IMR-90 (cell line): ENCODE measurements around the gene LMAN2L.

Source experiments
- BHLHE40 ChIP-seq: fragments of 150-350 bp; IDR thresholded peaks from 2 replicates; pipeline ENCODE4 v1.6.1; 2016; ENCODE audit warnings: mild to moderate bottlenecking, low read depth, low read length
- CEBPB ChIP-seq: IDR thresholded peaks from 2 replicates; pipeline ENCODE4 v1.6.1; 2012; ENCODE audit warnings: low read depth, low read length, improper control_type of control experiment
- CTCF ChIP-seq: conservative IDR thresholded peaks from 2 replicates; pipeline ENCODE4 v1.5.1; 2012; ENCODE audit warnings: mild to moderate bottlenecking, low read depth, low read length, improper control_type of control experiment
- FOS ChIP-seq: fragments of 150-350 bp; IDR thresholded peaks from 2 replicates; pipeline ENCODE4 v1.6.1; 2016; ENCODE audit warnings: low read depth, low read length
- MAFK ChIP-seq: IDR thresholded peaks from 2 replicates; pipeline ENCODE4 v1.6.1; 2012; ENCODE audit warnings: low read depth, low read length, improper control_type of control experiment
- MAZ ChIP-seq: IDR thresholded peaks from 2 replicates; pipeline ENCODE4 v1.6.1; 2012; ENCODE audit warnings: low read depth, mild to moderate bottlenecking, low read length, improper control_type of control experiment, moderate library complexity, borderline replicate concordance
- MXI1 ChIP-seq: IDR thresholded peaks from 2 replicates; pipeline ENCODE4 v1.6.1; 2012; ENCODE audit warnings: low read depth, mild to moderate bottlenecking, low read length, moderate library complexity, borderline replicate concordance
- NFE2L2 ChIP-seq: fragments of 150-350 bp; IDR thresholded peaks from 2 replicates; pipeline ENCODE4 v1.6.1; 2016; ENCODE audit warnings: low read depth, mild to moderate bottlenecking, low read length
- POLR2A ChIP-seq: IDR thresholded peaks from 2 replicates; pipeline ENCODE4 v1.6.1; 2012; ENCODE audit warnings: mild to moderate bottlenecking, low read depth, low read length
- RAD21 ChIP-seq: IDR thresholded peaks from 2 replicates; pipeline ENCODE4 v1.6.1; 2012; ENCODE audit warnings: low read length, improper control_type of control experiment
- RCOR1 ChIP-seq: IDR thresholded peaks from 2 replicates; pipeline ENCODE4 v1.6.1; 2012; ENCODE audit warnings: mild to moderate bottlenecking, low read length, improper control_type of control experiment; ENCODE audit not compliant: insufficient replicate concordance
- RFX5 ChIP-seq: IDR thresholded peaks from 2 replicates; pipeline ENCODE4 v1.8.0; 2012; ENCODE audit warnings: low read depth, mild to moderate bottlenecking, low read length, moderate library complexity
- SMC3 ChIP-seq: fragments of 150-350 bp; IDR thresholded peaks from 2 replicates; pipeline ENCODE4 v1.6.1; 2016; ENCODE audit warnings: low read depth, mild to moderate bottlenecking, antibody characterized with exemption, low read length, moderate library complexity
- USF2 ChIP-seq: fragments of 150-350 bp; IDR thresholded peaks from 2 replicates; pipeline ENCODE4 v1.6.1; 2017; ENCODE audit warnings: mild to moderate bottlenecking, antibody characterized with exemption, low read length, low read depth

GRCh38 chr2:96701636-96702035, 38.2 kb downstream of the LMAN2L start:
- TF ChIP-seq CTCF: no peak
- no peak for TF ChIP-seq USF2
- no peak for TF ChIP-seq POLR2A
- no peak for TF ChIP-seq SMC3
- TF ChIP-seq FOS: no peak
- no peak for TF ChIP-seq CEBPB
- TF ChIP-seq BHLHE40: no peak
- TF ChIP-seq RFX5: no peak
- no peak for TF ChIP-seq RAD21
- TF ChIP-seq MAFK: no peak
- TF ChIP-seq MAZ: no peak
- no peak for TF ChIP-seq MXI1
- no peak for TF ChIP-seq NFE2L2
- no peak for TF ChIP-seq RCOR1
